ENCODE results near the gene POMC. TPM values are rescaled to one million over a fixed set of nuclear protein-coding genes. Genes with fewer than 3 reads are reported as not detected.
"Not testable (repeated sequence)": the region's sequence is repeated elsewhere in the genome, so short reads cannot be mapped to it uniquely, and the experiment has no call there.

Gene POMC
- total RNA-seq, 1 donor from 2014 or later = 7.5 TPM

DNA sequence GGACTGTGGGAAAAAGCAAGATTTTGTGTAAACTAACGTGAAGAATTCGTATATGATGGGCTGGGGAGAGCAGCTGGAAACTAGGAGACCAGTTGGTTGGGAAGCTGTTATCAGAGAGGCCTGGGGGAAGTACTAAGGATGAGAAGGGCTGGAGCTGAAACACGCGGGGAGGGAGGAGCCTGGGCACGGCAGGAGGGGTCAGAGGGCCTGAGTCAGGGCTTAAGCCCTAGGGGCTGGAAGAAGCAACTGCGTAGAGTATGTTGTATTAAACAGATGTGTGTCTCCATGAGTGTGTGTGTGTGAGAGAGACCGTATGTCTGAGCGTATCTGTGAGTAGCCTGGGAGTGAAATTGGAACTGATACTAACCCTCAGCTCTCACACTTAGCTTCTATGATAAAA, 8.4 kb downstream of the POMC start:
- TF ChIP-seq, protein P1, sequence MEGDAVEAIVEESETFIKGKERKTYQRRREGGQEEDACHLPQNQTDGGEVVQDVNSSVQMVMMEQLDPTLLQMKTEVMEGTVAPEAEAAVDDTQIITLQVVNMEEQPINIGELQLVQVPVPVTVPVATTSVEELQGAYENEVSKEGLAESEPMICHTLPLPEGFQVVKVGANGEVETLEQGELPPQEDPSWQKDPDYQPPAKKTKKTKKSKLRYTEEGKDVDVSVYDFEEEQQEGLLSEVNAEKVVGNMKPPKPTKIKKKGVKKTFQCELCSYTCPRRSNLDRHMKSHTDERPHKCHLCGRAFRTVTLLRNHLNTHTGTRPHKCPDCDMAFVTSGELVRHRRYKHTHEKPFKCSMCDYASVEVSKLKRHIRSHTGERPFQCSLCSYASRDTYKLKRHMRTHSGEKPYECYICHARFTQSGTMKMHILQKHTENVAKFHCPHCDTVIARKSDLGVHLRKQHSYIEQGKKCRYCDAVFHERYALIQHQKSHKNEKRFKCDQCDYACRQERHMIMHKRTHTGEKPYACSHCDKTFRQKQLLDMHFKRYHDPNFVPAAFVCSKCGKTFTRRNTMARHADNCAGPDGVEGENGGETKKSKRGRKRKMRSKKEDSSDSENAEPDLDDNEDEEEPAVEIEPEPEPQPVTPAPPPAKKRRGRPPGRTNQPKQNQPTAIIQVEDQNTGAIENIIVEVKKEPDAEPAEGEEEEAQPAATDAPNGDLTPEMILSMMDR (IDR thresholded peaks at IDR 0.05; ENCODE audit: borderline replicate concordance) = no peak
- intact Hi-C loops (cut with micrococcal nuclease) = no loop called here

DNA sequence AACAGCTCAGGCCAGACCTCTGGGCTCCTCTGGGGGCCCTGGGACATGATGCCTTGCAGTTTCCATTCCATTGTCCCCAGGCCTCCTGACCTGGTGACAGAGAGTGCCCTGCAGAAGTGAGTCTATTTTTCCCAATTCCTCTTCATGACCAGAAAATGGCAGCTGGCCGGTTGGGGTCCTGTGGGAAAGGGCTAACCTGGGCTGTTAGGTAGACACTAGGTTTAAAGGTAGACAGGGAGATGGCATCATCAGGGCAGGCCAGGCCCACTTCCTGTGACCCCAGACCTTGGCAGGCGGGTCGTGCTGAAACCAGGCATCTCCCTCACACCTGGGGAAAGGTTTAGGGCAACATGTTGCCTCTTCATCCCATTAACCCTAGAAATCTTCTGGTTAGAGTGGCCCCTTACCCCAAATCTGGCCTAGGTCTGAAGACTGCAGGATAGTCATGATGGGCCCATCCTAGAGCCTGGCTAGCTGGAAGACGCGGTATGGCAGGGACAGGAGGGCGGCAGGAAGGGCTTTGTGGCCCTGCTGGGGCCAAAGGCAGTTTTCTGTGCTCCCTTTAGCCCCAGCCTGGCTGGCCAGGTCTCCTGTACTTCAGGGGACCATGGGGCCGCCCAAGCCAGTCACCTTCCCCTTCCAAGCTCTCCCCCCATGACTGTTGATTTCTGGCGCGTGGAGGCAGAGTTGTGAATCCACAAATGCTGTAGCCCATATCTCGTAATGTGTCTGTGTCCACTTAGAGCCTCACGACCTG, 10.1 kb downstream of the POMC start:
- Histone ChIP-seq H3K27ac (replicated peaks) (no peak overlapping the region), H3K4me3 (no peak overlapping the region), H3K9me3 (replicated peaks) (no peaks in the 10 kb centered on the region), H3K4me1 (peaks cover 13% of the 10 kb centered on the region), H3K36me3 (peaks cover 6% of the 10 kb centered on the region), H3K27me3 (ENCODE audit: low read depth) (peaks cover 15% of the 10 kb centered on the region)
- intact Hi-C loops (cut with micrococcal nuclease) = no loop called here
- TF ChIP-seq, protein P1 (IDR thresholded peaks at IDR 0.05; ENCODE audit: borderline replicate concordance) = no peak
- no peak for DNase-seq

More for the DNA sequence above, 8.4 kb downstream of the POMC start:
- Histone ChIP-seq H3K36me3 (no peaks in the 10 kb centered on the region), H3K27me3 (ENCODE audit: low read depth) (peaks cover 32% of the 10 kb centered on the region), H3K9me3 (replicated peaks) (no peaks in the 10 kb centered on the region), H3K4me3 (peak overlapping the region; percentile 73), H3K4me1 (peaks cover 13% of the 10 kb centered on the region), H3K27ac (replicated peaks) (no peak overlapping the region)
- no peak for DNase-seq

DNA sequence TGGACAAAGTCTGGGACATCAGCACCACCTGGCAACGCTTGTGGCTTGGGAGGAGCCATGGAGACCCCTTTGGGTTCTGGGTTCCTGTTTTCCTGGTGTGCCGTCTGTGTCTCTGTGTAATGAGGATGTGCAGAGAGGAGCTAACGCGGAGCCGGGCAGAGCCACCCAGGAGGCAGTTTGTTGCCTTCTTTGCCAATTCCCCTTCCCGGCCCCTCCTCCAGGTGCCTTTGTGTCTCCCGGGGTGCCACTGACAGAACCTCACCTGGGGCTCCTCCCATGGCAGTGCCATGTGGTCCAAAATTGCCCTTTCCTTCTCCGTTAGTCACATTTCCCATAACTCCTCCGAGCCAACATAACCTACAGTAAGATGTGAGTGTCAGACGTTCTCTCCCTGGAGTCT, 13.0 kb downstream of the POMC start:
- H3K27me3 ChIP-seq (ENCODE audit: low read depth) = no peaks in the 10 kb centered on the region
- peaks cover 6% of the 10 kb centered on the region for H3K36me3 ChIP-seq
- no peaks in the 10 kb centered on the region for H3K9me3 ChIP-seq (replicated peaks)
- H3K27ac ChIP-seq (replicated peaks) = no peak overlapping the region
- TF ChIP-seq, protein P1 (IDR thresholded peaks at IDR 0.05; ENCODE audit: borderline replicate concordance) = no peak
- no peaks in the 10 kb centered on the region for H3K4me1 ChIP-seq
- intact Hi-C loops (cut with micrococcal nuclease) = no loop called here
- DNase-seq = no peak
- H3K4me3 ChIP-seq = no peak overlapping the region

DNA sequence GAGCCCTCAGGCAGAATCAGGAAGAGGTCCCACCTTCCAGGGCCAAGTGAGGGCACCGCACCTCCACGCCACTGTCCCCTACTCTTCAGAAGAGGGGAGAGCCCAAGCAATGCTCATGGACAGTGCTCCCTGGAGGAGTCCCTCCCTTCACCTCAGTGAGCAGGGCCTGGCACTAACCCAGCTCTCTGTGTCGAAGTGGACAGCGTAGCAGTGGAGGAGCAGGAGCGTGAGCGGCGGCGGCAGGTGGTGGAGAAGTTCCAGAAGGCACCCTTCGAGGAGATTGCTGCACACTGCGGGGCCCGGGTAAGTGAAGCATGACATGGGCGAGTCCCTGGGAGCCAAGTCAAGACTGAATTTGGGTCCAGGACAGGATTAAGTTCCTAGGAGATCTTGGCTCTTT, 16.7 kb downstream of the POMC start:
- H3K9me3 ChIP-seq (replicated peaks) = no peaks in the 10 kb centered on the region
- intact Hi-C loops (cut with micrococcal nuclease) = no loop called here
- TF ChIP-seq, protein P1 (IDR thresholded peaks at IDR 0.05; ENCODE audit: borderline replicate concordance) = no peak
- peaks cover 6% of the 10 kb centered on the region for H3K36me3 ChIP-seq
- DNase-seq = no peak
- no peak overlapping the region for H3K4me3 ChIP-seq
- no peaks in the 10 kb centered on the region for H3K4me1 ChIP-seq
- H3K27ac ChIP-seq (replicated peaks) = no peak overlapping the region
- no peaks in the 10 kb centered on the region for H3K27me3 ChIP-seq (ENCODE audit: low read depth)

DNA sequence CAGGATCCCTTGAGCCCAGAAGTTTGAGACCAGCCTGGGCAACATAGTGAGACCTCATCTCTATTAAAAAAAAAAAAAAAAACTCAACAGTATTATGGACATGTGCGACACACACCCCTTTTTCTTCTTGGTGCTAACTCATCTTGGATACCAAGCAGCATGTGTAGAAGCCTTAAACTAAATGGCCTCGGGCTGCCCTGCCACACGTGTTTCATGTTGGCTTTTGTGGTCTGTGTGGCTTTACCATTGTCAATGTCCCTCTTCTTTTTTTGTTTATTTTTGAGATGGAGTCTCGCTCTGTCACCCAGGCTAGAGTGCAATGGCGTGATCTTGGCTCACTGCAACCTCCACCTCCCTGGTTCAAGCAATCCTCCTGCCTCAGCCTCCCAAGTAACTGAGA, 17.4 kb downstream of the POMC start:
- H3K4me3 ChIP-seq; H3K36me3 ChIP-seq; intact Hi-C loops (cut with micrococcal nuclease); H3K9me3 ChIP-seq (replicated peaks); H3K4me1 ChIP-seq; DNase-seq; H3K27me3 ChIP-seq (ENCODE audit: low read depth); H3K27ac ChIP-seq (replicated peaks): not testable (repeated sequence)

DNA sequence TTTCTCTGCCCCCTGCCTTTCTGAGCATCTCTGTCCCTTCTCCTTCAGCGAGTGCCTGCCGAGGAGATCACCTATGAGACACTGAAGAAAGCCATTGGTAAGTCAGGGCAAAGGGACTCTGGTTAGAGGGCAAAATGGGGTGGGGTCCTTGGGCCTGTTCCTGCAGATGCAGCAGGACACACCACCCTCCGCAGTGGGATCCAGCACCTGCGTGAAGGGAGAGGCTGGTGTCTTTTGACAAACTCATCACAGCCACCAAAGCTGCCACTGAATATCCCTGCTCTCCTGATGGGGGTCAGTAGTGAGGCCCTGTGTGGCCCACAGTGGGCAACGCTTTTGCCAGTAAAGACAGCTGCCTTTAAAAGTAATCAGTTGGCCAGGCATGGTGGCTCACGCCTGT, 18.7 kb downstream of the POMC start:
- intact Hi-C loops (cut with micrococcal nuclease) = no loop called here
- TF ChIP-seq, protein P1 (IDR thresholded peaks at IDR 0.05; ENCODE audit: borderline replicate concordance) = no peak
- no peak for DNase-seq
- Histone ChIP-seq H3K27ac (replicated peaks) (no peak overlapping the region), H3K4me3 (no peak overlapping the region), H3K9me3 (replicated peaks) (no peaks in the 10 kb centered on the region), H3K4me1 (no peaks in the 10 kb centered on the region), H3K36me3 (peaks cover 14% of the 10 kb centered on the region), H3K27me3 (ENCODE audit: low read depth) (no peaks in the 10 kb centered on the region)

All from left ventricle myocardium inferior (tissue), 1 donor.